ENCODE results near the gene TPRG1L. TPM values are rescaled to one million over a fixed set of nuclear protein-coding genes. Genes with fewer than 3 reads are reported as not detected.

The TPRG1L gene
- total and polyA plus RNA-seq, 7 donors = 33.9 to 66.4 (median 40.2) TPM

DNA sequence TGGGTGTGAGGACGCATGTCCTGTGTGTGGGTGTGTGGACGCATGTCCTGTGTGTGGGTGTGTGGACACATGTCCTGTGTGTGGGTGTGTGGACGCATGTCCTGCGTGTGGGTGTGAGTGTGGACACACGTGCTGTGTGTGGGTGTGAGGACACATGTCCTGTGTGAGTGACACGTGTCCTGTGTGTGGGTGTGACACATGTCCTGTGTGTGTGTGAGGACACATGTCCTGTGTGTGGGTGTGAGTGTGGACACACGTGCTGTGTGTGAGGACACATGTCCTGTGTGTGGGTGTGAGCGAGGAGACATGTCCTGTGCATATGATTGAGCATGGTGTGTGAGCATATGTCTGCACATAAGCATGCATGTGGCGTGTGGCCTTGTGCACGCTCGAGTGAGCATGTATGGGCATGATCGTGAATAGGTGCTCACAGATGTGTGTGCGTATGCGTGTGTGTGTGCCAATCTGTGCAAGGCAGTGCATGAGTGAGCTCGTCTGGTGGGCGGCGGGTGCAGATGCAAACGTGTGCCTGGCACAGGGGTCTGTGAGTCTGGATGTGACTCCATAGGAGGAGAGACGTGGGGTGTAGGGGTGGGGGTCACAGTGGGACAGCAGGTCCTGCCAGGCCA lies 38.8 kb upstream of the TPRG1L start:
- no peak overlapping the region for H3K27ac ChIP-seq
- no peak for ATAC-seq
- intact Hi-C loops (cut with DNase I) = no loop called here
- H3K27me3 ChIP-seq (ENCODE audit: insufficient read depth in 3 of 3, low read length in 2 of 3) = peaks cover 0 to 4% (median 0%) of the 10 kb centered on the region in 3 donors
- no peaks in the 10 kb centered on the region for H3K9me3 ChIP-seq
- WGBS, 3 donors = 89 to 91% (median 90%) methylated on average over 19 of the region's 19 CpGs
- no peak overlapping the region for H3K4me3 ChIP-seq
- no peaks in the 10 kb centered on the region for H3K36me3 ChIP-seq (ENCODE audit: insufficient read depth in 1 of 2, low read depth in 1 of 2)
- no peak for DNase-seq
- no peak for TF ChIP-seq CTCF (IDR thresholded peaks at IDR 0.05)
- no peaks in the 10 kb centered on the region for H3K4me1 ChIP-seq

- intact Hi-C loops (cut with DNase I) = no loop called here
- no peaks in the 10 kb centered on the region for H3K4me1 ChIP-seq
- DNase-seq = no peak
- no peak for TF ChIP-seq CTCF (IDR thresholded peaks at IDR 0.05)
- H3K9me3 ChIP-seq = no peaks in the 10 kb centered on the region
- H3K36me3 ChIP-seq (ENCODE audit: insufficient read depth in 1 of 2, low read depth in 1 of 2) = no peaks in the 10 kb centered on the region
- H3K27ac ChIP-seq = no peak overlapping the region
- ATAC-seq = no peak
- 86 to 89% (median 87%) methylated on average over 24 of the region's 24 CpGs for WGBS, 3 donors
- H3K27me3 ChIP-seq (ENCODE audit: insufficient read depth in 3 of 3, low read length in 2 of 3) = peaks cover 0 to 4% (median 0%) of the 10 kb centered on the region in 3 donors
- H3K4me3 ChIP-seq = no peak overlapping the region
These were observed 37.6 kb upstream of the TPRG1L start for GRCh38 chr1:3586986-3587759.

DNA sequence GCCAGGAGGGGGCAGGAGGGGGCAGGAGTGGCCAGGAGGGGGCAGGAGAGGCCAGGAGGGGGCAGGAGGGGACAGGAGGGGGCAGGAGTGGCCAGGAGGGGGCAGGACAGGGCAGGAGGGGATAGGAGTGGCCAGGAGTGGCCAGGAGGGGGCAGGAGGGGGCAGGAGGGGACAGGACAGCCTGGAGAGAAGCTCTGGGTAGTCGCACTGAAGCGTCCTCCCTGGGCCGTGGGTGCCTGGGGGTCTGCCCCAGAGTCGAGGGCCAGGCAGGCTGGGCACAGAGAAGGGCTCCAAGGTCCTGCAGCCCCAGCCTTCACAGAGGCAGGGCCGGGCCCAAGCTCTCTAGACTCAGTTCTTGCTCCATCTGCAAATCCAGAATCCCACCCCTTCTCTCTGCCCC lies 36.4 kb upstream of the TPRG1L start:
- WGBS, 3 donors = 79 to 92% (median 80%) methylated on average over 3 to 5 of the region's 5 CpGs
- ATAC-seq = peak in 1 of 4 donors; percentile 29

DNA sequence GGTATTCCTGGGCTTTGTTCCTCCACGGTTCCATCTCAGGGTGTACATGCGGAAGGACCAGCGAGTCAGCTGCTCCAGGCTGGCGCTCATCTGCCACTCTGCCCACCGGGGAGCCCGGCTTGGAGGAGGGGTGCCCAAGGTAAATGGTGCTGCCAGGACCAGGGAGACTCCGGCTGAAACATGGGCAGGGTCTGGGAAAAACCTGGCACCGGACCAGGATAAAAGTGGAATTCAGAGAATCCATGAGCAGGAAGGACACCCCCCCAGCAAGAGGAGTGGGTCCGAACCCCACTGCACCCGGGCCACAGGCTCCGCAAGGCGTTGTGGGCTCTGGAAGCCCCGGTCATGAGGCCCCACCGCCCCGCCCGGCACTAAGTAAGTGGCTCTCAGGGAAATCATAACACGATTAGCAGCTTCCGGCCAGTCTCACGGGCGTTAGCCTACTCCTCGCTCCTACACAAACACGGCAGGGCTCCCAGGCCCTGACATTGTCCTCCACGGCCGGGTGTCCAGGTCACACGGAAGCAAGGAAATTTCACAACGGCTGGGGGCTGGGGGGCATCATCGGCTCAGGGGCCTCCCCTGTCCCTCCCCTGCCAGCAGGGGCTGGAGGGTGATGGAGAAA lies 34.6 kb upstream of the TPRG1L start:
- intact Hi-C loops (cut with DNase I) = no loop called here
- no peak for ATAC-seq
- Histone ChIP-seq H3K36me3 (ENCODE audit: insufficient read depth in 1 of 2, low read depth in 1 of 2) (no peaks in the 10 kb centered on the region), H3K9me3 (no peaks in the 10 kb centered on the region), H3K4me1 (no peaks in the 10 kb centered on the region), H3K27ac (no peak overlapping the region), H3K27me3 (ENCODE audit: insufficient read depth in 3 of 3, low read length in 2 of 3) (no peaks in the 10 kb centered on the region), H3K4me3 (no peak overlapping the region)
- no peak for TF ChIP-seq CTCF (IDR thresholded peaks at IDR 0.05)
- WGBS, 3 donors = 71 to 80% (median 74%) methylated on average over 25 to 27 of the region's 27 CpGs
- no peak for DNase-seq

More for the DNA sequence above, 36.4 kb upstream of the TPRG1L start:
- no peak for DNase-seq
- Histone ChIP-seq H3K9me3 (no peaks in the 10 kb centered on the region), H3K27ac (no peak overlapping the region), H3K27me3 (ENCODE audit: insufficient read depth in 3 of 3, low read length in 2 of 3) (no peaks in the 10 kb centered on the region), H3K4me1 (no peaks in the 10 kb centered on the region), H3K4me3 (no peak overlapping the region), H3K36me3 (ENCODE audit: insufficient read depth in 1 of 2, low read depth in 1 of 2) (no peaks in the 10 kb centered on the region)
- no peak for TF ChIP-seq CTCF (IDR thresholded peaks at IDR 0.05)
- intact Hi-C loops (cut with DNase I) = no loop called here

Measured in psoas muscle (tissue), 8 donors.